Mesothelial cell of epicardium (in vitro differentiated cells): ENCODE data around the gene ZFYVE28. TPM values are rescaled to one million over a fixed set of nuclear protein-coding genes. Genes with fewer than 3 reads are reported as not detected.

Source experiments
- DNase-seq, 2 experiments: peaks; one replicate each; pipeline ENCODE4 v3.0.0; 2021; ENCODE audit warnings: low spot score in 2 of 2; ENCODE audit not compliant: unreplicated experiment in 2 of 2
- H3K27ac Mint-ChIP-seq: 2 replicates; pipeline ENCODE4 v1.8.0; 2021; ENCODE audit warnings: mixed read lengths
- H3K27me3 Mint-ChIP-seq: 2 replicates; pipeline ENCODE4 v1.8.0; 2021; ENCODE audit warnings: low read depth, mixed read lengths
- H3K36me3 Mint-ChIP-seq: 2 replicates; pipeline ENCODE4 v1.8.0; 2021; ENCODE audit warnings: mixed read lengths
- H3K4me1 Mint-ChIP-seq: 2 replicates; pipeline ENCODE4 v1.8.0; 2021; ENCODE audit warnings: mixed read lengths
- H3K4me3 Mint-ChIP-seq: 2 replicates; pipeline ENCODE4 v1.8.0; 2021; ENCODE audit warnings: mild to moderate bottlenecking, moderate library complexity, mixed read lengths
- H3K9me3 Mint-ChIP-seq: 2 replicates; pipeline ENCODE4 v1.8.0; 2021; ENCODE audit warnings: mixed read lengths
- CTCF ChIP-seq: fragments of 200-600 bp; sonication (generic); IDR thresholded peaks from one replicate; pipeline ENCODE4 v1.5.0; 2021; ENCODE audit warnings: antibody characterized with exemption; ENCODE audit not compliant: unreplicated experiment
- total RNA-seq: library from RNA; stranded (reverse); gene quantifications from 3 replicates; pipeline ENCODE4 v1.2.1, GENCODE V29; 2021

The ZFYVE28 gene
- total RNA-seq, 1 donor from 2014 or later, result 0.51 TPM

GRCh38 chr4:2321279-2322196 lies 96.9 kb downstream of the ZFYVE28 start:
- peaks cover 14% of the 10 kb centered on the region for H3K27me3 Mint-ChIP-seq

GRCh38 chr4:2320746-2321145 lies 97.7 kb downstream of the ZFYVE28 start:
- no peak overlapping the region for H3K27ac Mint-ChIP-seq

More at GRCh38 chr4:2321279-2322196, 96.9 kb downstream of the ZFYVE28 start:
- peaks cover 10% of the 10 kb centered on the region for H3K9me3 Mint-ChIP-seq
- no peaks in the 10 kb centered on the region for H3K4me1 Mint-ChIP-seq
- no peak for TF ChIP-seq CTCF
- no peak overlapping the region for H3K27ac Mint-ChIP-seq
- no peaks in the 10 kb centered on the region for H3K36me3 Mint-ChIP-seq
- peak in 1 of 2 experiments; percentile 34 for DNase-seq
- H3K4me3 Mint-ChIP-seq, result no peak overlapping the region

GRCh38 chr4:2320152-2320551 lies 98.3 kb downstream of the ZFYVE28 start:
- Mint-ChIP-seq H3K9me3 (peaks cover 5% of the 10 kb centered on the region), H3K36me3 (no peaks in the 10 kb centered on the region)
- TF ChIP-seq CTCF, result no peak

More at GRCh38 chr4:2320746-2321145, 97.7 kb downstream of the ZFYVE28 start:
- Mint-ChIP-seq H3K4me1 (no peaks in the 10 kb centered on the region), H3K36me3 (no peaks in the 10 kb centered on the region), H3K4me3 (no peak overlapping the region), H3K27me3 (peaks cover 9% of the 10 kb centered on the region), H3K9me3 (peaks cover 4% of the 10 kb centered on the region)
- no peak for TF ChIP-seq CTCF
- DNase-seq, result peak in 1 of 2 experiments; percentile 26

GRCh38 chr4:2318885-2319284 lies 99.6 kb downstream of the ZFYVE28 start:
- no peak for DNase-seq
- peaks cover 14% of the 10 kb centered on the region for H3K9me3 Mint-ChIP-seq
- no peak overlapping the region for H3K4me3 Mint-ChIP-seq
- no peaks in the 10 kb centered on the region for H3K36me3 Mint-ChIP-seq
- H3K27ac Mint-ChIP-seq, result no peak overlapping the region
- TF ChIP-seq CTCF, result no peak
- no peaks in the 10 kb centered on the region for H3K4me1 Mint-ChIP-seq
- peaks cover 12% of the 10 kb centered on the region for H3K27me3 Mint-ChIP-seq

More at GRCh38 chr4:2320152-2320551, 98.3 kb downstream of the ZFYVE28 start:
- Mint-ChIP-seq H3K4me3 (no peak overlapping the region), H3K4me1 (no peaks in the 10 kb centered on the region), H3K27me3 (peaks cover 12% of the 10 kb centered on the region), H3K27ac (no peak overlapping the region)
- no peak for DNase-seq

GRCh38 chr4:2318476-2318875 lies 100.0 kb downstream of the ZFYVE28 start:
- no peak for DNase-seq
- peaks cover 15% of the 10 kb centered on the region for H3K9me3 Mint-ChIP-seq
- H3K36me3 Mint-ChIP-seq, result no peaks in the 10 kb centered on the region
- H3K4me3 Mint-ChIP-seq, result no peak overlapping the region
- peaks cover 12% of the 10 kb centered on the region for H3K27me3 Mint-ChIP-seq
- H3K4me1 Mint-ChIP-seq, result no peaks in the 10 kb centered on the region
- TF ChIP-seq CTCF, result no peak
- no peak overlapping the region for H3K27ac Mint-ChIP-seq
